Glomerular visceral epithelial cell (primary cell): ENCODE measurements around the gene ALKBH4.

Experiments
- DNase-seq: peaks from one replicate; pipeline ENCODE4 v3.0.0-alpha.2; 2016; ENCODE audit errors: extremely low spot score

The ALKBH4 gene

DNA sequence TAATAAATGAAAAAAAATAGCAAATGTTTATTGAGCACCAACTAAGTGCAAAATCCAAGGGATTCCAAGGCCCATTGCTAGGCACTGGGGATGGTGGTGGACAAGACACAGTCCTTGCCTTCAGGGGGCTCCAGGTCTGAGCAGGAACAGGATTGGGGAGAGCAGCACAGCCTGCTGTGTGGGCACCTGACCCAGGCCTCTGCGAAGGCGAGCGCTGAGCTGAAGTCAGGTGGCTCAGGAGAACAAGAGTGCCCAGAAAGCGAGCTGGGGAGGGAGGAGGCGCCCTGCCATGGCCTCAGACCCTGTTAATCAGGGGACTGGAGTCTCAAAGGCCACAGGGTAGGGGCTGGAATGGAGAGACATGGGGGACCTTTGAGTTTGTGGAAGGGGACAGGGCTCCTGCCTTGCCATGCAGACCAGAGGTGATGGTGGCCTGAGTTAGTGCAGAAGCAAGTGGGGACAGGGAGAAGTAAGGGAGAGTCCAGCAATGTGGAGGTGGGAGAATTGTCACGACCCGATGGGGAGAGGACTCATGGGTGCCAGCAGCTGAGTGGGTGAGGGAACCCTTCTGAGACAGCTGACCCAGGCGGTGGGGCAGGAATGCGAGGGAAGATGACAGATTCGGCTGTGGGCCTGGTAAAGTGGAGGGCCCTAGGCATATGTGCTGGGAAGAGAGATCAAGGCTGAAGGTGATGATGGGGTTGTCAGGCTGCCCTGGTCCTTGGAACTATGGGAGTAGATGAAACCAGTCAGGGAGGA lies 35.3 kb downstream of the ALKBH4 start:
- DNase-seq = no peak

DNA sequence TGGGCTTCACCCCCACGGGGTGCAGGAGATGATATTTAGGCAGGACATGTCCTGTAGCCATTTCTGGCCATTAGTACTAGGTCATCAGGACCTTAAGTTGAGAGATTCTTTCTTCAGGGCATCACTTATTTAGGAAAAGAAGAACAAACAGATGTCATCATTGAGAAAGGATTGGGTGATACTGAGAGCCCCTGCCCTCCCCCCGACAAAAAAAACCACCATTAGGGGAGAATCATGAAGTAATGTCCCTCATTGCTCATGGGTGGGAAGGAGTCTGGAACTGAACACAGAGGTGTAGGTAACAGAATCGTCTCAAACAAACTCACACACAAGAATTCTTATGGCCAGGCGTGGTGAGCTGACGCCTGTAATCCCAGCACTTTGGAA lies 37.7 kb downstream of the ALKBH4 start:
- DNase-seq = no peak

DNA sequence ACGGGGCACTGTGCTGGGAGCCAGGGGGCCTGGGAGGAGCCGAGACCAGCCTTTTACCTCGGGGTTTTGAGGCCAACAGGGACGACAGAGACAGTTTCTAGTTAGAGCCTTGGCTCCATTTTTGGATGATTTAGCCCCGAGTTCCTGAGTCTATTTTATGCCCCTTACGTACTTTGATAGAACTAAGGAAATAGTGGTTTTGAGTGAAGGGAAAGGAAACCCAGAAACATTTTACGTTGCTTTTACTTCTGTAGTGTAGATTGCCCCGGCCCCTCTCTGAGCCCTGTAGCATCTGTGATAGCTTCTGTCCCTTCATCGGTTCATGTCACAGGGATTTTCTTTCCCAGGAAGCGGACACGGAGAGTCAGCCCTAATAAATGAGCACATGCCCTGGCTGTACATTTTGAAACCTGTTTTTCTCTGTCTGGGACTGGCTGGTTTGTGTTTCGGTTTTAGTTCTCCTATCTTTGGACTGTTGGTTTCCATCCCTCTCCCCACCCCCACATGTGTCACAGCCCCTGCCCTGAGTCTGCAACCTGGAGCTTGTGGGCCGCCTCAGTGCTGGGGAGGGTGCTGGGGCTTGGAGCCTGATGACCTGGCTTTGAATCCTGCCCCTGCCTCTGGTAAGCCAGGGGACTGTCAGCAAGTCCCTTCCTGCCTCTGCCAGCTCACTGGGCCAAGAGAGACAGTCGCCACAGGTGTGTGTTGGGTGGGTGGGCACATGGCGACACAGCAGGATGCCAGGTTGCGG lies 38.2 kb downstream of the ALKBH4 start:
- no peak for DNase-seq

DNA sequence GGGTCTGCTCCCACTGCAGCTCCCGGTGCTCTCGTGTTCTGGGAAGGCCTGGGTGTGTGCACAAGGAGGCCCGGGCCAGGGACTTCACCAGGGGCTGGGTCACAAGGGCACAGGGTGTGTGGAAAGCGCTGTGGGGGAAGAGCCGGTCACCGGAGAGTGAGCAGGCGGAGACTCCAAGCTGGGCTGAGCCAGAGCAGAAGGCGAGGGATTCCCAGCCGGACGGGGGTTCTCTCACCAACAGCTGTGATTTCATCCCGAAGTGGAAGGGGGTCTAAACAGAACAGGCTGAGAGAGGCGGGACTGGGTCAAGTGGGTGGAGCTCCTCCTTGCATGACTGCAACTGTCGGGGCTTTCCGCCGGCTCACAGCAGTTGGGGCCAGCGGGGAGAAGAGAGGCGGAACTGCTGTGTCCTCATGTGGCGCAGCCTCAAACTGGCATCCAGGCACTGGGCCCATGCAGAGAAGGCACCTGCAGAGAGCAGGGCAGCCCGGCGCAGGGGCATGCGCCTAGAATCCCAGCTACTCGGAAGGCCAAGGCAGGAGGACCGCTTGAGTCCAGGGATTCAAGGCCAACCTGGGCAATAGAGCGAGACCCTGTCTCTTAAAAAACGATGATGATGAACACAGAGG lies 38.9 kb downstream of the ALKBH4 start:
- DNase-seq = no peak

DNA sequence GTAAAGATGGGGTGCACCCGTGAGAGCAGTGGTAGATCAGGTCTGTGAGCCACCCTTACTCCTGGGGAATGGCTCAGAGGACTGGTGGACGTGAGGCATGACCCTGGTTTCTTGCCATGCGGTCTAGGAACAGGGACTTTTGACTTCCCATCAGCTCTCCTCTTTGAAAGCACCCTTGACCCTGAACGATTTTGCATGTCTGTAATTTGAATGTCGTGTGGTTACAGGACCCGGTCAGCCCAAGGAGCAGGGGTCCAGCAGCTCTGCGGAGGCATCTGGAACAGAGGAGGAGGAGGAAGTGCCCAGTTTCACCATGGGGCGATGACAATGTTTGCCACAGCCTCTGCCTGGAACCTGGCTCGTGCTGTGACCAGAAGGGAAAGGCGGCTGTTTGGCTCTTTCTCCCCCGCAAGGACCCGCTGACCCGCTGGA lies 39.9 kb downstream of the ALKBH4 start:
- no peak for DNase-seq

DNA sequence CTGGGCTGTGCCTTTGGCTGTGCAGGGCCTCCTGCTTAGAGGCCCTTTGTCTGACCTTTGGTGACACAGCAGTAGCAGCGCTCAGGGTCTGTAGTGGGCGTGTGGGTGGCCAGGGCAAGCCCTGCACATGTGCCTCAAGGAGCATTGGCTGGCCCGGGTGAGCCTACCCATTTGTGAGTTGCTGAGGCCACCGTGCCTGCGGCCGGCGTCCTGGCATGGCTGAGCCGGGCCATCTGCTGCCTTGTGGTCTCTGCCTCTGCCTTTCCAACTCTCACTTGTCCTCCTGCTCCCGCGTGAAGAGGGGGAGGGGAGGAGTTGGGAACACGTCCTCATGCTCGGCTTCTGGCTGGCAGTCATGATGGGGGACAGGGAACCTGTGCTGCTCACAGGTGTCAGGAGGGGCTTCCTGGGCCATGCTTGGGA lies 40.5 kb downstream of the ALKBH4 start:
- DNase-seq = no peak

DNA sequence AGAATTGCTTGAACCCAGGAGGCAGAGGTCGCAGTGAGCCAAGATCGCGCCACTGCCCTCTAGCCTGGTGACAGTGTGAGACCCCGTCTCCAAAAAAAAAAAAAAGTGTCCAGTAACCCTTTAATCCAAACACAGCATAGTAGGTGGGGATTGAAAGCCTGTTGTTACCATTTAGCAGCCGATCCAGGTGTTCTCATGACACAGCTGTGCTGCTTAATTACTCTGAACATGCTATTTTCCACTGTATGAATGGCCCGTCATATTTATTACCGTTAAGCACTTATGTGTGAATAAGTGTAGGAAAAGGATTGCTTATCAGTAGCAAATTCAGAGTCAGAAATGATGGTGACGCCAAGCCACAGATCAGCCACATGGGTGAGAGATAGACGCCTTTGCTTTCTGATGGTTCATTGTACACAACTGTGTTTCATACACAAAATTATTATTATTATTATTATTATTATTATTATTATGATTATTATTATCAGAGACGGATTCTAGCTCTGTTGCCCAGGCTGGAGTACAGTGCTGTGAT lies 42.9 kb downstream of the ALKBH4 start:
- no peak for DNase-seq

DNA sequence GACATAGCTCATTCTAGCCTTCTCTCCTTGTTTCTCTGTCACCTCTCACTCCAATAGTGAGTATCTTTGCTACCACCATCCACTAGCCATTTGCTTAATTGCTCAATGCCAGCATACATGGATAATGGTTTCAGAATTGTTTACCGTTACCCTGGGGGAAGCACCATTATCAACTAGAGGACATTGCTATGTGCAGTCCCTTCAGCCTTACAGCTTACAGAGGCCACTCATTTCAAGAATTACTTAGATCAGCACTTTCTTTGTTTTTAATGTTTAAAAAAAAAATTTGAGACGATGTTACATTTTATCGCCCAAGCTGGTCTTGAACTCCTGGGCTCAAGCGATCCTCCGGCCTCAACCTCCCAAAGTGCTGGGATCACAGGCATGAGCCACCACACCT lies 46.1 kb downstream of the ALKBH4 start:
- no peak for DNase-seq

DNA sequence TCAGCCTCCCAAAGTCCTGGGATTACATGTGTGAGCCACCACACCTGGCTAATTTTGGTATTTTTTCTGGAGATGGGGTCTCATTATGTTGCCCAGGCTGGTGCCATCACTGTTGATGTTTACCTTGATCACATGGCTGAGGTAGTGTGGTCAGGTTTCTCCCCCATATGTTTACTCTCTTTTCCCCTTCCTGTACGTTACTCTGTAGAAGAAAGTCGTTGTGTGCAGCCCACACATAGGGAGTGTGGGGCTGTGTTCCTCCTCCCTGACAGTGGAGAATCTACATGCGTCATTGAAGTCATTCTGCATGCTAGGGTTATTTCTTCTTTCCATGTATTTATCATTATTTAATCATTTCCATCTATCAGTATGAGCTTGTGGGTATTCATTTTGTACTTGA lies 47.6 kb downstream of the ALKBH4 start:
- DNase-seq = no peak

DNA sequence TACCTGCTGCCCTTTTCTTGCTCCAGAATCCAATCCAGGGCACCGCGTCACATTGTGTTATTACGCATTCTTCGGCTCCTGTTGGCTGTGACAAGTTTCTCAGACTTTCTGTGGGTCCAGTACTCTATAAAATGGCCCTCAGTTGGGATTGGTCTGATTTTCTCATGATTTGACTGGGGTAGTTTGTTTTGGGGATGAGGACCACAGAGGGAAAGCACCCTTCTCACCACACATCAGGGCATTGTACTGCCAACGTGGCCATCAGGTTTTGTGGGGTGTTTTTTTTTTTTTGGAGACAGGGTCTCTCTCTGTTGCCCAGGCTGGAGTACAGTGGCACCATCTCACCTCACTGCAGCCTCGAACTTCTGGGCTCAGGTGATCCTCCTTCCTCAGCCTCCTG lies 48.3 kb downstream of the ALKBH4 start:
- no peak for DNase-seq

DNA sequence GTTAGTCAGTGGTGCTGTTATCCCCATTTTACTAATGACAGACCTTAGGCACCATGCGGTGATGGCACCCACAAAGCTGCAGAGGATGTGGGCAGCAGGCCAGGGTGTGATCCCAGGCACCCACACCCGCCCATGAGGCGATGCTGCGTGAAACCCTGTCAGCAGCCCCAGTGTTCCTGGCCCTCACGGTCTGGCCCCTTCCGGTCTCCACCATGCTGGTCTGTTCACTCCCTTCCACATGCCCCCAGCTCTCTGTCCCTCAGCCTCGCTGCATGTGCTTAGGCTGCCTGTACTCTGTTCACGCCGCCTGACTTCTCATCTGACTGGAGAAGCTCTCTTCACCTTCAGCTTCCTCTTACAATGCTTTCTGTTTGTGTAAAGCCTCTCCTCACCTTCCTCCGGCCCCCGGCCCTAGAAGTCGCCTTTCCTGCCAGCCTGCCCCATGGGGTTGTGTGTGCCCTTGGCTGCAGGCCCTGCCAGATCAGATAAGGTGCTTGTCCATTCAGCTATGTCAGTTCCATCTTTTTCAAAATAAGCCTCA lies 48.9 kb downstream of the ALKBH4 start:
- DNase-seq = no peak

DNA sequence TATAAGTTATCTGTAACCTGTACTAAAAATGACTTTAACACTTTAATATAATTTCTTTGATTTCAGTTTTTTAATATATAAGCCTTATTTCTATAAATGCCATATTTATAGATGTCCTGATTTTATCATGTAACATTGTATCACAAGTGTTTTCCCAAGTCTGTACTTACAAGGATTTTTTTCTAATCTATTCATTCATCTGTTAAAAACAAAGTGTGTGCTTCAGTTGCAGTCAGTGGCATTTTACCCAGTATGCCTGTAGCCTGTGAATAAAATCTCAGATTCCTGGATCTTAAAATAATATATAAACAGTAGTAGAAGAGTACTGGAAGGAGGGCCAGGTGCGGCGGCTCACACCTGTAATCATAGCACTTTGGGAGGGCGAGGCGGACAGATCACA lies 51.1 kb downstream of the ALKBH4 start:
- DNase-seq = no peak

DNA sequence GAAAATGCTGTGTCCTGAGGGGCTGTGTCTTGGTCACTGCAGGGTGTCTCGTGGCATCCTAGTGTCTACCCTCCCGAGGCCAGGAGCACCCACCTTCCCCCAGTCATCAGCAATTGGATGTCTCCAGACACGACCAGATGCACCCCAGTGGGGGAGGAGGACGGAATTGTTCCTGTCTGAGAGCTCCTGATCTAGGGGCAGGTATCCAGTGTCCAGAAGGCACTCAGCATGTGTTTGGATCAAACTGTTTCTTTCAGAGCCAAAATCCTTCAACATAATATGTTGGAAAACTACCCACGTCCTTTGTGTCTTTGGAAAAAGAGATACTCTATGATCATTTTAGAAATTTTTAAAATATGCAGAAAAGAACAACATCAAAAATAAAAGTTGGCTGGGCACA lies 51.6 kb downstream of the ALKBH4 start:
- DNase-seq = no peak

DNA sequence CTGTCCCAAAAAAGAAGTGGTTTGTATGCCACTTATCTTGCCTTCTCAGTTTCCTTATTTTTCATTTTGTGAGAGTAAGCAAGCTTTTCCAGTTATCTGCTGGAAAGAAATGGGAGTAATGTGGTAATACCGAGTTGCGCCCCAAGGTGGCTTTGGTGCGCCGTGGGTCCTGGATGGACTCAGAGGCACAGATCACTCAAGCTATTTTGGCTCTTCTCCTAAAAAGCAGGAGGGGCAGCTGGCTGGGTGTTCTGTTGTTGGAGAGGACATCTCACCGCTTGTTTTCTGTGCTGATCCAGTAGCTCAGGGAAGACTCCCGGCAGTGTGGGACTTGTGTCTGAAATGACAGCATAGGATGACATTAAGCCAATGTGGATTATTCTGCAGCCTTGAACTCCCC lies 52.1 kb downstream of the ALKBH4 start:
- DNase-seq = no peak

DNA sequence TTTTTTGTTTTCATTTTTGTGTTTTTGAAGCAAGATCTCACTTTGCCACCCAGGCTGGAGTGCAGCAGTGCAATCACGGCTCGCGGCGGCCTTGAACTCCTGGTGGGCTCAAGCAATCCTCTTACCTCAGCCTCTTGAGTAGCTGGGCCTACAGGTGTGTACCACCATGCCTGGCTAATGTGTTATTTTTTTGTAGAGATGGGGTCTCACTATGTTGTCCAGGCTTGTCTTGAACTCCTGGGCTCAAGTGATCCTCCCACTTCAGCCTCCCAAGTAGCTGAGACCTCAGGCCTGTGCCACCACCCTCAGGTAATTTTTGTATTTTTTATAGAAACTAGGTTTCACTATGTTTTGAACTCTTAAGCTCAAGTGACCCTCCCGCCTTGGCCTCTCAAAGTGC lies 53.7 kb downstream of the ALKBH4 start:
- DNase-seq = no peak

DNA sequence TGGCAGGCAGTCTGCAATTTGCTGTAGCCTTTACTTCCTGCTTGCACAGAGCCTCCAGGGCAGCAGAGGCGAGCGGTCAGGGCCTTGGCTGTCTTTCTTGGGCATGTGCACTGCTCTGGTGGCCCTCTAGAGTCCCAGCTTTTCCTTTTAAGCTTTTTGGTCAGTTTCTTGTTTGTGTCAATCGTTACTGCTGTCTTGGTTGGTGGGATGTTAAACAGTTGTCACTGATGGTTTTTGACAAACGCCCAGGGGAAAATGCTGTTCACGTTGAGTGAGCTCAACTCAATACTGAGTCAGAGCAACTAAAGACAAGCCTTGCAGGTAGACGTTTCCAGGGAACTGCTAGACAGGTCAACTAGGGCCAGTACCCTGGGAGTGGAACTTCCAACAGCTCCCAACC lies 54.5 kb downstream of the ALKBH4 start:
- DNase-seq = no peak

DNA sequence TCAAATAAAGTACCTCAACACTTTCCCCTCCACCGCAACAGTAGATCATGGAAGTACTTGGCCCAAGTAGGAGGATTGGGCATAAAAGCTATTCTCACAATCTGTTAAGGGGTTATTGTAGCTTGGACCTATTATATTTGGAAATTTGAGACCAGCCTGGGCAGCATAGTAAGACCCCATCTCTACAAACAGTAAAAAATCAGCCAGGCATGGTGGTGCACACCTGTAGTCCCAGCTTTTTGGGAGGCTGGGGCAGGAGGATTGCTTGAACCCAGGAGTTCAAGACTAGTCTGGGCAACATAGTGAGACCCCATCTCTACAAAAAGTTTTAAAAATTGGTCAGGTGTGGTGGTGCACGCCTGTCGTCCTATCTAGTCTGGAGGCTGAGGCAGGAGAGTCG lies 55.3 kb downstream of the ALKBH4 start:
- DNase-seq = no peak

DNA sequence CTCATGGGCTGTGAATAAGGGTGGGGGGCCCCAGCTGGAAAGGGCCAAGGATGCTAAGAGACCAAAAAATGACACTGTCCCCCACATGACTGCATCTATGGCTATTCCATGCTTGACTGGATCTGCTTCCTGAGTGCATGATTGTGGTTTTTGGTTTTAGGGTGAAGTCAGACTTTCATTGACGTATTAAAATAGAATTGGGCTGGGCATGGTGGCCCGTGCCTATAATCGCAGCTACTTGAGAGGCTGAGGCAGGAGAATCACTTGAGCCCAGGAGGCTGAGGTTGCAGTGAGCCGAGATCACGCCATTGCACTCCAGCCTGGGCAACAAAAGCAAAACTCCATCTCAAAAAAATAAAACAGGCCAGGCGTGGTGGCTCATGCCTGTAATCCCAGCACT lies 56.1 kb downstream of the ALKBH4 start:
- peak; percentile 69 for DNase-seq

DNA sequence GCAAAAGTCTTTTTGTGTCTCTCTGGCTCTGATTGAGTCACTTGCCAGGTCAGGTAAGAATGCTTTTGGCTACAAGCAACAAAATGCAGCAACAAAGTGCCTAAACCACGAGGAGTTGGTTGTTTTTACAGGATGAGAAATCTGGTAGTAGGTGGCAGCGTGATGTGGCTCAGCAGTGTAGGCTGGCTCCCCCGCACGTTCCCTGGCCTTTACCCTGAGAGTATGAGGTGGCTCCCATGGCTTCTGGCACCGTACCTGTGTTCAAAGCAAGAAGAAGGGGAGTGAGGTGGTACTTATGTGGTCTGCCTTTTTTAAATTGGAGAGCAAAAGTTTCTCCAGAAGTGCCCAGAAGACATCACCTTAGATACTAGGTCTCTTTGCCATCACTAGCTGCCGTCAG lies 56.8 kb downstream of the ALKBH4 start:
- DNase-seq = no peak
